HepG2 (cell line): ENCODE results near the gene DLST.

Experiments
- CEBPB ChIP-seq: IDR thresholded peaks from 2 replicates; pipeline ENCODE4 v1.6.1; 2011; ENCODE audit warnings: low read depth, low read length, improper control_type of control experiment, borderline replicate concordance
- EZH2 ChIP-seq: conservative IDR thresholded peaks from 2 replicates; pipeline ENCODE4 v1.6.1; 2012; ENCODE audit warnings: mild to moderate bottlenecking, low read depth, low read length, moderate library complexity
- FOSL2 ChIP-seq: sonication (generic); formaldehyde crosslinking; IDR thresholded peaks from 2 replicates; pipeline ENCODE4 v1.4.0; 2020; ENCODE audit warnings: missing genetic modification reagents
- HIVEP1 ChIP-seq: sonication (generic); formaldehyde crosslinking; IDR thresholded peaks from 2 replicates; pipeline ENCODE4 v1.4.0; 2020; ENCODE audit warnings: mild to moderate bottlenecking, missing genetic modification reagents
- KMT2B ChIP-seq: IDR thresholded peaks from 2 replicates; pipeline ENCODE4 v1.6.1; 2016; ENCODE audit warnings: missing genetic modification reagents, missing compliant biosample characterization
- RFX5 ChIP-seq: IDR thresholded peaks from 2 replicates; pipeline ENCODE4 v1.6.1; 2011; ENCODE audit warnings: low read depth, low read length, improper control_type of control experiment
- SUZ12 ChIP-seq: fragments of 150-350 bp; IDR thresholded peaks from 2 replicates; pipeline ENCODE4 v1.6.1; 2014; ENCODE audit warnings: low read depth, low read length
- TGIF2 ChIP-seq: IDR thresholded peaks from 2 replicates; pipeline ENCODE4 v1.6.1; 2016; ENCODE audit warnings: control low read depth, missing compliant biosample characterization
- ZNF225 ChIP-seq: sonication (generic); formaldehyde crosslinking; IDR thresholded peaks from 2 replicates; pipeline ENCODE4 v1.4.0; 2020; ENCODE audit warnings: mild to moderate bottlenecking, missing genetic modification reagents
- ZNF589 ChIP-seq: sonication (generic); formaldehyde crosslinking; conservative IDR thresholded peaks from 2 replicates; pipeline ENCODE4 v1.8.0; 2022; ENCODE audit warnings: mild to moderate bottlenecking, moderate library complexity, missing genetic modification reagents
- TF ChIP-seq, protein P1 (sequence below): sonication (generic); formaldehyde crosslinking; IDR thresholded peaks from 2 replicates; pipeline ENCODE4 v1.4.0; 2020; ENCODE audit warnings: missing genetic modification reagents
- TF ChIP-seq, protein P2 (sequence below), 2 experiments: IDR thresholded peaks; 2 replicates each; pipeline ENCODE4 v1.6.1; 2011 to 2012; ENCODE audit warnings: low read length in 2 of 2, borderline replicate concordance in 1 of 2, low read depth in 1 of 2, mild to moderate bottlenecking in 1 of 2, moderate library complexity in 1 of 2

DNA sequence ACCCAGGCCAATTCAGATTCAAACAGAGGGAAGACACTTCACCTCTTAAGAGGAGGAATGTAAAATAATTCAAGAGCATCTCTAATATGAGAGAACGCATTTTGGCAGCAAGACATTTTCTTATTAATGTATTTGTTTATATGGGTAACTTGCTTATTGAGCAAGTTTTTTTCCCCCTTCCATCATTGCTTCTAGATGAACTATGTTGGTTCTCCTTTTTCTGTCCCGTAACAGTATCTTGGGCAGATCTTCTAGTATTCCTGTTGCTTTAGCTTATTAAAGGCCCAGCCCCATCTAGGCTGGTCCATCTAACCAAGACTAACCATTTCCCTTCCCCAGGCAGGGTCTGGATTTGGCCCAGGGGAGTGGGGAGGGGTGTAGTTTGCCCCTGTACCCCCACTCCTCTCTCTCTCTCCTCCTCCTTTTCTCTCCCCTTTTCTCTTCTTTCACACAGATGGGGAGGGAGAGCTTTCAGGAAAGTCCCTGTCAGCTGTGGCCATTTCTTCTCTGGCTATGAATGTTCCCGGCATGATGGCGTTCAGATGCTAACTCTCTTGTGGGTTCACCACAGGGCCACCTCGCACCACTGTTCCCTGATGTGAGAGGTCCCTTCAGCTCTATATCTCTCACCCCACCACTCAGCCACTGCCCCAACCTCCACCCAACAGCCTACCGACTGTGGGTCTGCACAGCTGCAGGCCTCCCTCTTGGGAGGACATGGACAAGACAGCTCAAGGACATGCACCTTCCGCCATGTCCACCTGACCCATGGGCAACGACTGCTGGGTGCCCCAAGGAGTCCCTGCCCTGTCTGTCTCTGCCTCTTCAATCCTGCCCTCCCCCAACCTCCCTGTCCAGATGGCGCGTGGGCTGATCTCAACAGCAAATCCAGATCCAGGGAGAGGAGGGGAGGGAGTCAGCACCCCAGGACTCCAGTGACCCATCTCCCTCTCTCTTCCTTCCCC is 57.1 kb downstream of the DLST start:
- TF ChIP-seq CEBPB, result no peak
- TF ChIP-seq, protein P1, sequence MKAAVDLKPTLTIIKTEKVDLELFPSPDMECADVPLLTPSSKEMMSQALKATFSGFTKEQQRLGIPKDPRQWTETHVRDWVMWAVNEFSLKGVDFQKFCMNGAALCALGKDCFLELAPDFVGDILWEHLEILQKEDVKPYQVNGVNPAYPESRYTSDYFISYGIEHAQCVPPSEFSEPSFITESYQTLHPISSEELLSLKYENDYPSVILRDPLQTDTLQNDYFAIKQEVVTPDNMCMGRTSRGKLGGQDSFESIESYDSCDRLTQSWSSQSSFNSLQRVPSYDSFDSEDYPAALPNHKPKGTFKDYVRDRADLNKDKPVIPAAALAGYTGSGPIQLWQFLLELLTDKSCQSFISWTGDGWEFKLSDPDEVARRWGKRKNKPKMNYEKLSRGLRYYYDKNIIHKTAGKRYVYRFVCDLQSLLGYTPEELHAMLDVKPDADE (CRISPR knock-in tag), result no peak
- TF ChIP-seq EZH2, result no peak
- TF ChIP-seq ZNF589 (CRISPR knock-in tag), result no peak
- TF ChIP-seq, protein P2, sequence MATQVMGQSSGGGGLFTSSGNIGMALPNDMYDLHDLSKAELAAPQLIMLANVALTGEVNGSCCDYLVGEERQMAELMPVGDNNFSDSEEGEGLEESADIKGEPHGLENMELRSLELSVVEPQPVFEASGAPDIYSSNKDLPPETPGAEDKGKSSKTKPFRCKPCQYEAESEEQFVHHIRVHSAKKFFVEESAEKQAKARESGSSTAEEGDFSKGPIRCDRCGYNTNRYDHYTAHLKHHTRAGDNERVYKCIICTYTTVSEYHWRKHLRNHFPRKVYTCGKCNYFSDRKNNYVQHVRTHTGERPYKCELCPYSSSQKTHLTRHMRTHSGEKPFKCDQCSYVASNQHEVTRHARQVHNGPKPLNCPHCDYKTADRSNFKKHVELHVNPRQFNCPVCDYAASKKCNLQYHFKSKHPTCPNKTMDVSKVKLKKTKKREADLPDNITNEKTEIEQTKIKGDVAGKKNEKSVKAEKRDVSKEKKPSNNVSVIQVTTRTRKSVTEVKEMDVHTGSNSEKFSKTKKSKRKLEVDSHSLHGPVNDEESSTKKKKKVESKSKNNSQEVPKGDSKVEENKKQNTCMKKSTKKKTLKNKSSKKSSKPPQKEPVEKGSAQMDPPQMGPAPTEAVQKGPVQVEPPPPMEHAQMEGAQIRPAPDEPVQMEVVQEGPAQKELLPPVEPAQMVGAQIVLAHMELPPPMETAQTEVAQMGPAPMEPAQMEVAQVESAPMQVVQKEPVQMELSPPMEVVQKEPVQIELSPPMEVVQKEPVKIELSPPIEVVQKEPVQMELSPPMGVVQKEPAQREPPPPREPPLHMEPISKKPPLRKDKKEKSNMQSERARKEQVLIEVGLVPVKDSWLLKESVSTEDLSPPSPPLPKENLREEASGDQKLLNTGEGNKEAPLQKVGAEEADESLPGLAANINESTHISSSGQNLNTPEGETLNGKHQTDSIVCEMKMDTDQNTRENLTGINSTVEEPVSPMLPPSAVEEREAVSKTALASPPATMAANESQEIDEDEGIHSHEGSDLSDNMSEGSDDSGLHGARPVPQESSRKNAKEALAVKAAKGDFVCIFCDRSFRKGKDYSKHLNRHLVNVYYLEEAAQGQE (IDR thresholded peaks at IDR 0.05; ENCODE audit: borderline replicate concordance in 1 of 2, low read depth in 1 of 2, low read length in 2 of 2), result no peak
- no peak for TF ChIP-seq RFX5
- TF ChIP-seq SUZ12, result no peak
- TF ChIP-seq TGIF2 (CRISPR knock-in tag), result no peak
- no peak for TF ChIP-seq HIVEP1
- no peak for TF ChIP-seq FOSL2
- no peak for TF ChIP-seq ZNF225
- TF ChIP-seq KMT2B (CRISPR knock-in tag), result no peak
